Measurements from ENCODE around the gene ABL1. TPM values are rescaled to one million over a fixed set of nuclear protein-coding genes. Genes with fewer than 3 reads are reported as not detected.

ABL1 gene
- total and polyA plus RNA-seq, 2 of the 13 experiments (the other 11 are each of a cell fraction or from before 2014, with no cell fraction given) = 10.8 to 20.4 TPM

DNA sequence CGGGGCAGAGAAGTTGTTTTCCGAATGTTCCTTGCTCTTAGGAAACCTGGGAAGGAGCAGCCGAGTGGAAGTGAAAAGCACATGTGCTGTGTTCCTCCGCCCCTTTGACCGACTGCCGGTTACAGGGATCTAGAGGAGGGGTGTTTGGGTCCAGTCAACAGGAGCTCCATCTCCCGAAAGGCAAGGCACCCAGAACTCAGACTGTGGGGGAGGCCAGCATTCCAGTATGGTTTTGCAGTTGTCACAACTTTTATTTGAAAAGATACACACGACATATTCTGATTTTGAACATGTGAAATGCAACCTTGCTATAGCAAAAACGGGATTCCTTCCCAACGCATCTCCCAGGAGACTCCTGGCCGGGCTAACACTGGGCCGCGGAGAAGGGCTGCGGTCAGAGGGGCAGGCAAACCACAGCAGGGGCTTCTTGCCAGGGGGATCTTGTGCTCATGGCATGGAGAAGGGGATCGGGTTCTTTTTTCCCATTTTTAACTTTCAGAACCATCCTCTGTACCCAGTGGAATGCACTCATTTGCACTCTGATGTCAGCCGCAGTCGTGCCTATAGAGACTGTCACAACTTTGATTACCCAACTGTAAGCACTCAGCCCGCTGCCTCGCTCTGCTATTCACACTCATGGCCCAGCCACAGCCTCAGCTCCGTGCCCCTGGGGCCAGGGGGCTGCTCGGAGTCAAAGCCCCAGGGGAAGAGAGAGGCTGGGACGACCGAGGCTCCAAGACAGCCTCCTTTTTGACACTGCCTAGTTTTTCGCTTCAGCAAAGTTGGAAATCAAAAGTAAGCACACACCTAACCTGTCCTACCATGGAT, 57.6 kb downstream of the ABL1 start:
- no peaks in the 10 kb centered on the region for H3K79me2 ChIP-seq (ENCODE audit: insufficient read depth, low read length)
- TF ChIP-seq MAZ (IDR thresholded peaks at IDR 0.05; ENCODE audit: borderline replicate concordance, low read depth, low read length) = no peak
- no peak for TF ChIP-seq MAZ (CRISPR knock-in tag; IDR thresholded peaks at IDR 0.05; ENCODE audit: low read depth)
- no peak for TF ChIP-seq NFYB (CRISPR knock-in tag; IDR thresholded peaks at IDR 0.05)
- no peak for TF ChIP-seq ZBTB20 (CRISPR knock-in tag; IDR thresholded peaks at IDR 0.05; ENCODE audit: borderline replicate concordance, low read depth)
- no peak for TF ChIP-seq SRF (IDR thresholded peaks at IDR 0.05; ENCODE audit: low read depth, low read length)
- no peak for TF ChIP-seq ZKSCAN5 (CRISPR knock-in tag; IDR thresholded peaks at IDR 0.05)
- no peak for TF ChIP-seq MED8 (CRISPR knock-in tag; IDR thresholded peaks at IDR 0.05; ENCODE audit: insufficient replicate concordance)
- ChIA-PET CTCF (ENCODE audit: low intra/inter-chr PET ratio, low total read pairs) (no interaction called here), POLR2A (no interaction called here)
- no peak overlapping the region for H3K4me3 ChIP-seq (replicated peaks in 1 of 3; ENCODE audit: insufficient read depth in 1 of 3, low read depth in 2 of 3, low read length in 3 of 3)
- ATAC-seq (no peak), DNase-seq (ENCODE audit: low spot score) (no peak), FAIRE-seq (no peak)
- BruUV-seq (replicated peaks) = no TSS peak
- no peak overlapping the region for H3K4me2 ChIP-seq (ENCODE audit: low read depth, low read length)
- WGBS (ENCODE audit: low lambda C conversion rate) = 95% methylated on average over 24 of the region's 24 CpGs
- peaks cover 4 to 16% of the 10 kb centered on the region in 2 experiments; a peak in 3 of 5 replicates for H3K27me3 ChIP-seq (ENCODE audit: control insufficient read depth in 1 of 2, insufficient read depth in 2 of 2, low read length in 2 of 2)
- no peaks in the 10 kb centered on the region for H3K9me3 ChIP-seq (ENCODE audit: low read length)
- H4K20me1 ChIP-seq (ENCODE audit: insufficient read depth, low read length) = no peaks in the 10 kb centered on the region
- H3K36me3 ChIP-seq (replicated peaks in 1 of 2; ENCODE audit: control insufficient read depth in 1 of 2, insufficient read depth in 2 of 2, low read length in 2 of 2) = peaks cover 1 to 19% of the 10 kb centered on the region in 2 experiments; a peak in 2 of 5 replicates
- no peak overlapping the region for H2AFZ ChIP-seq (ENCODE audit: low read length)
- H3K27ac ChIP-seq (ENCODE audit: extremely low read length, insufficient read depth, low read length) = no peak overlapping the region
- no peak overlapping the region for H3K9ac ChIP-seq (ENCODE audit: insufficient read depth, low read depth, low read length)
- in situ Hi-C loops (cut with HindIII; ENCODE audit: extremely low pct_ligation_motif_present, low pct_unique_long_range_greater_than_20kb) (loop anchor here (10.0 kb wide), 1 partner anchor 102 kb away; no protein-coding TSS in a partner anchor), intact Hi-C loops (cut with micrococcal nuclease; ENCODE audit: unreplicated experiment) (no loop called here)
- no peaks in the 10 kb centered on the region for H3K4me1 ChIP-seq (ENCODE audit: insufficient read depth, low read length)

Data from HepG2 (cell line).